Measurements from ENCODE around the gene ZNF343. TPM values are rescaled to one million over a fixed set of nuclear protein-coding genes. Genes with fewer than 3 reads are reported as not detected.

ZNF343 gene
- total RNA-seq, 4 donors from 2014 or later: 11.0 to 16.3 (median 14.2) TPM

DNA sequence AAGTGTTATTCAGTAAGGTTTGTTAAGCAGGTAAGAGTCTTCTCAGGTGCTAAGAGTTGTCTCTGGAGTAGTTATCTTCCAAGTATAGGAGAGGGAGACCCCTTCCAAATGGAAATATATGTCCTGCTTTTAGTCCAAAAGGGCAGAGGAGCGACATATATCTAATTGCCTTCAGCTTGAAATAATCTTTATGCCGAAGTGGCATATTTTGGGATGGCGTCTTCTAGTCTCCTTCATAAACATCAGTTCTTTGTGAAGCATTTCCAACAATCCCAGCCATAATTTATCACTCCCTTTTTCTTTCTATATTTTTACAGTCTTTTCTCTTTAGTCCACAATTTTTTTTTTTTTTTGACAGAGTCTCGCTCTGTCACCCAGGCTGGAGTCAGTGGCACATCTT, 33.6 kb upstream of the ZNF343 start:
- no peak for DNase-seq
- H3K4me3 ChIP-seq (replicated peaks in 1 of 3): no peak overlapping the region
- no peak overlapping the region for H3K27ac ChIP-seq
- peaks cover 4 to 9% of the 10 kb centered on the region in 2 donors for H3K4me1 ChIP-seq
- TF ChIP-seq, protein P1, sequence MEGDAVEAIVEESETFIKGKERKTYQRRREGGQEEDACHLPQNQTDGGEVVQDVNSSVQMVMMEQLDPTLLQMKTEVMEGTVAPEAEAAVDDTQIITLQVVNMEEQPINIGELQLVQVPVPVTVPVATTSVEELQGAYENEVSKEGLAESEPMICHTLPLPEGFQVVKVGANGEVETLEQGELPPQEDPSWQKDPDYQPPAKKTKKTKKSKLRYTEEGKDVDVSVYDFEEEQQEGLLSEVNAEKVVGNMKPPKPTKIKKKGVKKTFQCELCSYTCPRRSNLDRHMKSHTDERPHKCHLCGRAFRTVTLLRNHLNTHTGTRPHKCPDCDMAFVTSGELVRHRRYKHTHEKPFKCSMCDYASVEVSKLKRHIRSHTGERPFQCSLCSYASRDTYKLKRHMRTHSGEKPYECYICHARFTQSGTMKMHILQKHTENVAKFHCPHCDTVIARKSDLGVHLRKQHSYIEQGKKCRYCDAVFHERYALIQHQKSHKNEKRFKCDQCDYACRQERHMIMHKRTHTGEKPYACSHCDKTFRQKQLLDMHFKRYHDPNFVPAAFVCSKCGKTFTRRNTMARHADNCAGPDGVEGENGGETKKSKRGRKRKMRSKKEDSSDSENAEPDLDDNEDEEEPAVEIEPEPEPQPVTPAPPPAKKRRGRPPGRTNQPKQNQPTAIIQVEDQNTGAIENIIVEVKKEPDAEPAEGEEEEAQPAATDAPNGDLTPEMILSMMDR (IDR thresholded peaks at IDR 0.05): no peak
- no peak for TF ChIP-seq POLR2A (IDR thresholded peaks at IDR 0.05)
- WGBS, 2 donors: 90 to 97% methylated on average over 4 of the region's 4 CpGs
- no peaks in the 10 kb centered on the region for H3K9me3 ChIP-seq
- no peaks in the 10 kb centered on the region for H3K27me3 ChIP-seq
- intact Hi-C loops (cut with DNase I): no loop called here
- no peaks in the 10 kb centered on the region for H3K36me3 ChIP-seq

DNA sequence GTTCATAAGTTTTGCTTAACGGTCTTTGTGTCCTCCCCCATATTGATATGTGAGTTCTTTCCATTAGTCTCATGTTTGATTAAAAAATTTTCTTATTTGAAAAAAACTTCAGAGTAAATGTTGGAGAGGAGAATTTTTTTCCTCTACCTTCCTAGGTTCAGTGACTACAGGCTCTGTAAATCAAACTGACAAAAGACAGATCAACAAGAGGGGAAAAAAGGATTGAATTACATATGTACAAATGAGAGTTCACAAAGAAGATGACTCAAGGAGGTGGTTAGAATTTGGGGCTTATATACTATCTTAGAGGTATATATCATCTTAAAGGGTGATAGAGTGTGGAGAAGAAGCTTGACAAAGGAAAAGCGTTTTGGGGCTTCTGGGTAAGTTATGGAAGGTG, 33.2 kb upstream of the ZNF343 start:
- 79 to 82% methylated on average over 2 of the region's 2 CpGs for WGBS, 2 donors
- no peak for TF ChIP-seq POLR2A (IDR thresholded peaks at IDR 0.05)
- TF ChIP-seq, protein P1 (IDR thresholded peaks at IDR 0.05): no peak
- Histone ChIP-seq H3K9me3 (no peaks in the 10 kb centered on the region), H3K27ac (no peak overlapping the region), H3K36me3 (no peaks in the 10 kb centered on the region), H3K27me3 (no peaks in the 10 kb centered on the region), H3K4me1 (peaks cover 0 to 6% of the 10 kb centered on the region in 2 donors), H3K4me3 (replicated peaks in 1 of 3) (no peak overlapping the region)
- no peak for DNase-seq
- intact Hi-C loops (cut with DNase I): no loop called here

DNA sequence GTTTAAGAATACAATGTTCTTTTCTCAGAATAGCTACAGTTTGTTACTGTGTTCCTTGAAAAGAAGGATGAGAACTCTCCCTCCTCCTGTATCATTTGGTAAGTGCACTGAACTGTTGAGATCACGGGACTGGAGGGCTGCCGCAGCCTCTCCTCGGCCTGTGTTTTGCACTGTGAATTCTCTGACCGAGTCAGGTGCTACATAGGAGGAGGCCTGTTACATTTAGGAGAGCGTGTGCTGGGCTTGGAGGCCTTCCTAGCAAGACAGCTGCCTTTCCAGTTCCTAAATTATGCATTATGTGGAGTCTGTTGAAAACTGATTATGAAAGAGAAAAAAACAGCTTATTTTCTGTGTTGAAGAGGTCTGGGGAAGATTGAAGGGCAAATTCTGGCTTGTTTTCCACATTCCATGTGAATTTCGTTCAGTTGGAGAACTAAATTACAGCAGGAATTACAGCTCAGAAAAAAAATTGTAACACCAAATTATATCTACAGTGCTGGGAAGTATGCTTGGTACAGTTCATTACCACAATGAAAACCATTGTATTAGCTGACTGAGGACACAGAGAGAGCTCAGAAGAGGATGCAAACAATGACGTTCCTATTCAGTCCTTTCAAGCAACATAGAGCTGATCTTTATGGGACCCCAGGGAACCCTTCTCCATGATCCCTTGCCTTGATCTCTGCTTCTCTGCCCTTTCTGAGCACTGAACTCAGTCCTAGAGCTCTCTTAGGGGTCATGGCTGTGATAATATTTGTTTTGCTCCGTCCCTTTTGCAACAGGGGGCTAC, 30.4 kb upstream of the ZNF343 start:
- Histone ChIP-seq H3K4me3 (replicated peaks in 1 of 3) (no peak overlapping the region), H3K27ac (peak overlapping the region in 1 of 3 donors; percentile 43), H3K36me3 (no peaks in the 10 kb centered on the region), H3K27me3 (no peaks in the 10 kb centered on the region), H3K9me3 (no peaks in the 10 kb centered on the region), H3K4me1 (peaks cover 0 to 6% of the 10 kb centered on the region in 2 donors)
- WGBS, 2 donors: 30 to 38% methylated on average over 8 of the region's 8 CpGs
- intact Hi-C loops (cut with DNase I): no loop called here
- no peak for TF ChIP-seq POLR2A (IDR thresholded peaks at IDR 0.05)
- TF ChIP-seq, protein P1 (IDR thresholded peaks at IDR 0.05): no peak
- DNase-seq: peak; percentile 34 to 36

DNA sequence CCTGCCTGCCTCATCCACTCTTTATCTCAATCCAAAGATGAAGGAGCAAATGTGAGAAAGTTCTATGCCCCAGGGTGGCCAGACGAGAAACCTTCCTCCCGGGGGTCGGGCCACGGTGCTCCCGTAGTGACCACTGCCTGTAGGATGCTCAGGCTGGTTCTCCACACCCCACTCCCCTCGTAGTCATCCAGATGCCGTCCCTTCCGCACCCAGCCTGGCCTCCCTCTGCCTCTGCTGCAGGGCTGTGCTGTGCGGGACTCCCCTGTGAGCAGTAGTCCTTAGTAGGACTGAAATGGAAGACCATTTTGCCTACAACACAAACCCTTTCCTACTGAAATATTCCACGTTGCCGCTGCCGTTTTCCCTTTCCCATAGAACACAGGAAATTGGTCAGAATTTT, 29.6 kb upstream of the ZNF343 start:
- H3K9me3 ChIP-seq: no peaks in the 10 kb centered on the region
- no peak for DNase-seq
- no peak overlapping the region for H3K27ac ChIP-seq
- WGBS, 2 donors: 78 to 93% methylated on average over 12 of the region's 12 CpGs
- H3K4me1 ChIP-seq: peaks cover 0 to 6% of the 10 kb centered on the region in 2 donors
- no peak for TF ChIP-seq POLR2A (IDR thresholded peaks at IDR 0.05)
- TF ChIP-seq, protein P1 (IDR thresholded peaks at IDR 0.05): no peak
- H3K36me3 ChIP-seq: no peaks in the 10 kb centered on the region
- no peaks in the 10 kb centered on the region for H3K27me3 ChIP-seq
- no peak overlapping the region for H3K4me3 ChIP-seq (replicated peaks in 1 of 3)
- intact Hi-C loops (cut with DNase I): no loop called here

DNA sequence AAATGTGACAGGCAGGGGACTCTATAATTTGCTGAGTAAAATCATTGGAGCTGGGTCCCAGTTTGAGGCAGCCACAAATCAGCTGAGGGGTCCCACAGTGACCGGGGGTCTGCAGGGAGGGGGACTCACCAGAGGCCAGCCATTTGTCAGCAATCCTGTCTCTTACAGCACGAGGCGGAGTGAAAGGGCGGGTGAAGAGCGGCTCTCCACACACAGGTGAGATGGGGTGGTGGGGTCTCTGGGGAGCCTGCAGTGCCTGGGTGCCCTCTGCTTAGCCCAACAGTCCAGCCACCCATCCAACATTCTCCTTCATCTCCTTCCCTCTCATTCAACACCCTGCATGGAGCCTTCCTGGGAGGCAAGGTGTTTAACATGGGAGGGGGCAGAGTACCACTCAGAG, 28.4 kb upstream of the ZNF343 start:
- Histone ChIP-seq H3K36me3 (no peaks in the 10 kb centered on the region), H3K27me3 (no peaks in the 10 kb centered on the region), H3K4me1 (peaks cover 0 to 6% of the 10 kb centered on the region in 2 donors), H3K9me3 (no peaks in the 10 kb centered on the region), H3K27ac (no peak overlapping the region), H3K4me3 (replicated peaks in 1 of 3) (no peak overlapping the region)
- no peak for TF ChIP-seq POLR2A (IDR thresholded peaks at IDR 0.05)
- TF ChIP-seq, protein P1 (IDR thresholded peaks at IDR 0.05): no peak
- intact Hi-C loops (cut with DNase I): no loop called here
- 83 to 87% methylated on average over 5 of the region's 5 CpGs for WGBS, 2 donors
- DNase-seq: no peak

All from thyroid gland (tissue), 4 donors.